Colonic mucosa (tissue), 4 donors: ENCODE measurements around the gene ACRV1. TPM values are rescaled to one million over a fixed set of nuclear protein-coding genes. Genes with fewer than 3 reads are reported as not detected.

Experiments
- DNase-seq: peaks from one replicate; pipeline ENCODE4 v3.0.0-alpha.2; 2020
- H3K27ac ChIP-seq: fragments of 200-600 bp; one replicate; pipeline ENCODE4 v1.8.0; 2021
- H3K27me3 ChIP-seq: fragments of 200-600 bp; one replicate; pipeline ENCODE4 v1.8.0; 2021
- H3K36me3 ChIP-seq: fragments of 200-600 bp; one replicate; pipeline ENCODE4 v1.8.0; 2021
- H3K4me1 ChIP-seq: fragments of 200-600 bp; one replicate; pipeline ENCODE4 v1.8.0; 2021; ENCODE audit warnings: mild to moderate bottlenecking
- H3K4me3 ChIP-seq: fragments of 200-600 bp; one replicate; pipeline ENCODE4 v1.8.0; 2021
- H3K9ac ChIP-seq, 2 donors: one replicate each; pipeline ENCODE4 v1.7.0; 2013; ENCODE audit warnings: control low read depth in 2 of 2, low read depth in 2 of 2, low read length in 2 of 2
- H3K9me3 ChIP-seq: fragments of 200-600 bp; one replicate; pipeline ENCODE4 v1.8.0; 2021
- intact Hi-C: fragments of 100-400 bp; cut with DNase I; formaldehyde crosslinking; loops from one replicate; pipeline ENCODE4 v1.14.1; 2022
- total RNA-seq, 2 donors: library from RNA; stranded (reverse); fragmentation: NEBNext Ultra II Directional in 1 of 2; extraction: Animal tissue kit (Norgen Biotek cat#: 25700) in 1 of 2; gene quantifications; one replicate each; pipeline ENCODE4 v1.2.1, GENCODE V29; 2021
- TF ChIP-seq, protein P1 (sequence below): fragments of 200-600 bp; IDR thresholded peaks from one replicate; pipeline ENCODE4 v1.8.0; 2022; ENCODE audit warnings: antibody characterized with exemption, mild to moderate bottlenecking
- donor health status: healthy.
- donor health status: DM: no; HTN: no; CAD: no.
- donor health status: DM: no; HTN: no; CAD: no.

Gene ACRV1
- total RNA-seq, 2 donors from 2014 or later, result not detected

- H3K4me1 ChIP-seq, result no peaks in the 10 kb centered on the region
- intact Hi-C loops, result no loop called here
- H3K27me3 ChIP-seq, result no peaks in the 10 kb centered on the region
- H3K27ac ChIP-seq, result no peak overlapping the region
- no peak overlapping the region for H3K9ac ChIP-seq
- H3K36me3 ChIP-seq, result no peaks in the 10 kb centered on the region
- H3K4me3 ChIP-seq, result no peak overlapping the region
- no peak for DNase-seq
- H3K9me3 ChIP-seq, result no peaks in the 10 kb centered on the region
- TF ChIP-seq, protein P1, sequence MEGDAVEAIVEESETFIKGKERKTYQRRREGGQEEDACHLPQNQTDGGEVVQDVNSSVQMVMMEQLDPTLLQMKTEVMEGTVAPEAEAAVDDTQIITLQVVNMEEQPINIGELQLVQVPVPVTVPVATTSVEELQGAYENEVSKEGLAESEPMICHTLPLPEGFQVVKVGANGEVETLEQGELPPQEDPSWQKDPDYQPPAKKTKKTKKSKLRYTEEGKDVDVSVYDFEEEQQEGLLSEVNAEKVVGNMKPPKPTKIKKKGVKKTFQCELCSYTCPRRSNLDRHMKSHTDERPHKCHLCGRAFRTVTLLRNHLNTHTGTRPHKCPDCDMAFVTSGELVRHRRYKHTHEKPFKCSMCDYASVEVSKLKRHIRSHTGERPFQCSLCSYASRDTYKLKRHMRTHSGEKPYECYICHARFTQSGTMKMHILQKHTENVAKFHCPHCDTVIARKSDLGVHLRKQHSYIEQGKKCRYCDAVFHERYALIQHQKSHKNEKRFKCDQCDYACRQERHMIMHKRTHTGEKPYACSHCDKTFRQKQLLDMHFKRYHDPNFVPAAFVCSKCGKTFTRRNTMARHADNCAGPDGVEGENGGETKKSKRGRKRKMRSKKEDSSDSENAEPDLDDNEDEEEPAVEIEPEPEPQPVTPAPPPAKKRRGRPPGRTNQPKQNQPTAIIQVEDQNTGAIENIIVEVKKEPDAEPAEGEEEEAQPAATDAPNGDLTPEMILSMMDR, result no peak
Observed at GRCh38 chr11:125688632-125689031, 8.0 kb upstream of the ACRV1 start.

DNA sequence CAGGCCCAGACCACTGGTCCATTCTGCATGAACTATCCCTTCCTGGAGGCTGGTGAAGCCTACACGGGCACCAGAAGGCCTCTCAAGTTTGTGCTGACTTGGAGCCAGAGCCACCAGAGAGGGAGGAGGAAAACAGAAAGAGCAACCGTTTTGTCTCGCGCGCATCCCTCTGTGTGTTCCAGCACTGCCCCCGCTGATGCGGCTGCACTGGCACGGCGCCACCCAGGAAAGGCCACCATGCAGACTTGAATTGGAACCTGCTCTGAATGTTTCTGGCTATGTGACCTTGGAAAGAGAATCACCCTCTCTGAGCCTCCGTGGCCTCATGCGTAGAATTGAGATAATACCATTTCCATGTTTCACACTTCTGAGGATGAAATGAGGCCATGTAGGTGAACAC lies 7.4 kb upstream of the ACRV1 start:
- Histone ChIP-seq H3K4me3 (no peak overlapping the region), H3K27me3 (no peaks in the 10 kb centered on the region), H3K27ac (no peak overlapping the region), H3K36me3 (no peaks in the 10 kb centered on the region), H3K9ac (no peak overlapping the region), H3K4me1 (no peaks in the 10 kb centered on the region), H3K9me3 (no peaks in the 10 kb centered on the region)
- no peak for DNase-seq
- intact Hi-C loops, result no loop called here
- TF ChIP-seq, protein P1, result no peak

DNA sequence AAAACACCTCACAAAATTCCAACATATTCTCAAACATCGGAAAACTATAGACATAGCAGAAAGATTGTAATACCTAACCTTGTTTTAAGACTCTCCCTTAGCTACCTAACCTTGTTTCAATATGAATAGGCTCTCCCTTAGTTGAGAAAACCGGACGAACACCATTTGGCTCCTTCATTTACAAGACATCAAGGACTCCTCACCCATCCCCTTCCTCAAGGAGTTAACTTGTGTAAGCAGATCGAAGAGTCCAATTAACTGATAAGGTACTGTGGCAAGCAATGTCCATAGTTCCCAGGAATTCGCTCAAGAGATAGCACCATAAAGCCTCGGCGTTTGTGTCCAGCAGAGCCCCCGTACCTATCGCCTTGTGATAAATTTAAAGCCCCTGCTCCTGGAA lies 4.6 kb upstream of the ACRV1 start:
- Histone ChIP-seq H3K27me3 (no peaks in the 10 kb centered on the region), H3K9me3 (no peaks in the 10 kb centered on the region), H3K27ac (no peak overlapping the region), H3K4me1 (no peaks in the 10 kb centered on the region), H3K4me3 (no peak overlapping the region), H3K36me3 (no peaks in the 10 kb centered on the region), H3K9ac (no peak overlapping the region)
- no peak for DNase-seq
- TF ChIP-seq, protein P1, result no peak
- intact Hi-C loops, result no loop called here

DNA sequence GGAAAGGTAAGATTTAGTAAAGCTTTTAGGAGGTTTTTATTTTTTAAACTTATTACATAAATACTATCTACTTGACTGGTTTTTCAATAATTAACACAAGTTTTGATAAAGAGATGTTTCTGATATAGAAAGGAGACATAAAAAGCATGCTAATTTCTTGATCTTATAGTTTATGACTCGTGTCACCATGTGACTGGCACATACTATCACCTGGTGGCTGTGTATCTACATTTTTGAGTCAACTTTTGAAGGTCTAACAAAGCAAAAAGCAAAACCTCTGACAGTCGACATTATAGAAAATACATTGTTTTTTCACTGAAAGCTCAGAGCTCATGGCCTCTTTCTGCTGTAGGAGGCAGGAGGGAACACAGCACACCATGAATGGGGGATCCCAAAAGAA lies 810 bp downstream of the ACRV1 start:
- no peak overlapping the region for H3K4me3 ChIP-seq
- DNase-seq, result no peak
- intact Hi-C loops, result no loop called here
- H3K9ac ChIP-seq, result no peak overlapping the region
- no peaks in the 10 kb centered on the region for H3K36me3 ChIP-seq
- H3K4me1 ChIP-seq, result no peaks in the 10 kb centered on the region
- no peak overlapping the region for H3K27ac ChIP-seq
- no peaks in the 10 kb centered on the region for H3K27me3 ChIP-seq
- H3K9me3 ChIP-seq, result no peaks in the 10 kb centered on the region
- TF ChIP-seq, protein P1, result no peak

DNA sequence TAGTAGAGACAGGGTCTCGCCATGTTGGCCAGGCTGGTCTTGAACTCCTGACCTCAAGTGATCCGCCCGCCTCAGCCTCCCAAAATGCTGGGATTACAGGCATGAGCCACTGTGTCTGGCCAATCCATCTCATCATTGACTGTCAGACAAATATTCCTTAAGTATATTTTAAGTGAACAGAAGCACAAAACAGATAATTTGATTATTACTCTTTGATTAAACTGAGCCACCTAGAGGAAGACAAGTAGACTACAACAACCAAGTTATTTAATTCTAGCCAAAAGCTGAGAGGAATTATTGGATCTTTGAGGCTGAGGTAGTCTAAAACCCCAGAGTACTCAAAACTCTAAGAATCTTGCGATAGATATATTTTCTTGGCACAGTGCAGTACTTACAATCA lies 1.2 kb downstream of the ACRV1 start:
- intact Hi-C loops, result no loop called here
- H3K4me1 ChIP-seq, result no peaks in the 10 kb centered on the region
- no peaks in the 10 kb centered on the region for H3K9me3 ChIP-seq
- no peak overlapping the region for H3K9ac ChIP-seq
- DNase-seq, result no peak
- H3K4me3 ChIP-seq, result no peak overlapping the region
- no peaks in the 10 kb centered on the region for H3K36me3 ChIP-seq
- TF ChIP-seq, protein P1, result no peak
- no peak overlapping the region for H3K27ac ChIP-seq
- no peaks in the 10 kb centered on the region for H3K27me3 ChIP-seq

DNA sequence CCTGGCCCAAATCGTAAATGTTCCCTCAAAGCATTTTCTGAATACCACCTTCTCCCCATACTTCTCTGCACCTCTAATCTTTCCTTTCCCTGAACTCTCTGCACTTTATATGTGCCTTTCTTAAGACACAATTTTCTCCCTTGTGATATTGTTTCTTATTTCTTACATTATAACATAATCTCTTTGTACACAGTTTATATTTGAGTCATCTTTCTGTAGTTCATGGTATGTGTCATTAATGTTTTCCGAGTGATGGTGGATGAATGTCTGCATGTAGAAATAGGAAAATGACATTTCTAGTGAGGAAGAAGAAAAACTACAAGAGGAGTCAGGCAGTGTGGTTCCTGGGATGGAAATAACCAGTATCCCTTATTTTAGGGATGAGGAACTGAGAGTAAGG lies 5.5 kb downstream of the ACRV1 start:
- TF ChIP-seq, protein P1, result no peak
- Histone ChIP-seq H3K9me3 (no peaks in the 10 kb centered on the region), H3K27ac (no peak overlapping the region), H3K27me3 (no peaks in the 10 kb centered on the region), H3K36me3 (no peaks in the 10 kb centered on the region), H3K9ac (no peak overlapping the region), H3K4me1 (no peaks in the 10 kb centered on the region), H3K4me3 (no peak overlapping the region)
- intact Hi-C loops, result no loop called here
- DNase-seq, result no peak
